ENCODE results near the gene UBL3.
A peak's percentile ranks its signal among the peaks of the same experiment; 100 is the strongest.

The UBL3 gene

DNA sequence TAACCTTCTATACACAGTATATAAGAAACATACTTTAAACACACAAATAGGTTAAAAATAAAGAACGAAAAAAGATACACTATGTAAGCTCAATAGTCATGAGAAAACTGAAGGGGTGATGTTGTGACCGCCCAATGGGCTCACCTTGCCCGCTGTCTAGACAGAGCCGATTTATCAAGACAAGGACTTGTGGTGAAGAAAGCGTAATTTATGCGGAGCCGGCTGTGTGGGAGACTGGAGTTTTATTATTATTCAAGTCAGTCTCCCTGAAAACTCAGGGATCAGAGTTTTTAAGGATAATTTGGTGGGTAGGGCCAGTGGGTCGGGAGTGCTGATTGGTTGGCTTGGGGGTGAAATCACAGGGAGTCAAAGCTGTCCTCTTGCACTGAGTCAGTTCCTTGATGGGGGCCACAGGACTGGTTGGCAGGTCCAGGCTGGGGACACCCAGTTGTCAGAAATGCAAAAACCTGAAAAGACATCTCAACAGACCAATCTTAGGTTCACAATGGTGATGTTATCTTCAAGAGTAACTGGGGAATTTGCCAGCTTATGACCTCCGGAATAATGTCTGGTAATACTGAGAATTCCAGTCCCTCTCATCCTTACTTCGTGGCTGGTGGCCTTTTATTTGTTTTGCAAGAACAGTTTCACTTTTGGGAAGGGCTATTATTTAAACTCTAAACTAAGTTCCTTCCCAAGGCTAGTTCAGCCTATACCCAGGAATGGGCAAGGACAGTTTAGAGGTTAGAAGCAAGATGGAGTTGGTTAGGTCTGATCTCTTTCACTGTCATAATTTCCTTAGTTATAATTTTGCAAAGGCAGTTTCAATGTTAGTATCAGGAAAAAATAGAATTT, 96.6 kb downstream of the UBL3 start:
- no peak for DNase-seq

GRCh38 chr13:29752175-29752574, 98.2 kb downstream of the UBL3 start:
- DNase-seq, result no peak

GRCh38 chr13:29750183-29750530, 100.3 kb downstream of the UBL3 start:
- no peak for DNase-seq

GRCh38 chr13:29749401-29750182, 100.8 kb downstream of the UBL3 start:
- DNase-seq, result no peak

- no peak for DNase-seq
Measured at GRCh38 chr13:29748097-29748496, 102.3 kb downstream of the UBL3 start.

- DNase-seq, result peak in 1 of 3 experiments; percentile 3
Measured at GRCh38 chr13:29746148-29746677, 104.2 kb downstream of the UBL3 start.

DNA sequence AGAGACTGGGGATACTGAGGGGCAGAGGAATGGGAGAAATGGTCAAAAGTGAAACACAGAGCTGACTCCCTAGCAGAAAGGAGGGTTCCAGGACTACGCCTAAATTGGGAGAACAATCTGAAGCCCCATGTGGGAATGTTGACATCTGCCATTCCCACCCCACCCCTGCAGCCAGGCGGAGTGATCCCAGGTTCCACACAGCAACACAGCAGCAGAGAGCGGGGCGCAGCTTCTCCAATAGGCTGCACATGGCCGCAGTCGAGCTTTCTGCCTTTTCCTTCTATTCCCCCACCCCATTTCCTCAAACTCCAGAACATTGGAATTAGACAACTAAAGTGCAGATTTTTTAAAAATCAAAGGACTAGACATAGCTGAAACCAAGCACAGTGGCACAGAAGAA, 104.7 kb downstream of the UBL3 start:
- DNase-seq, result no peak

DNA sequence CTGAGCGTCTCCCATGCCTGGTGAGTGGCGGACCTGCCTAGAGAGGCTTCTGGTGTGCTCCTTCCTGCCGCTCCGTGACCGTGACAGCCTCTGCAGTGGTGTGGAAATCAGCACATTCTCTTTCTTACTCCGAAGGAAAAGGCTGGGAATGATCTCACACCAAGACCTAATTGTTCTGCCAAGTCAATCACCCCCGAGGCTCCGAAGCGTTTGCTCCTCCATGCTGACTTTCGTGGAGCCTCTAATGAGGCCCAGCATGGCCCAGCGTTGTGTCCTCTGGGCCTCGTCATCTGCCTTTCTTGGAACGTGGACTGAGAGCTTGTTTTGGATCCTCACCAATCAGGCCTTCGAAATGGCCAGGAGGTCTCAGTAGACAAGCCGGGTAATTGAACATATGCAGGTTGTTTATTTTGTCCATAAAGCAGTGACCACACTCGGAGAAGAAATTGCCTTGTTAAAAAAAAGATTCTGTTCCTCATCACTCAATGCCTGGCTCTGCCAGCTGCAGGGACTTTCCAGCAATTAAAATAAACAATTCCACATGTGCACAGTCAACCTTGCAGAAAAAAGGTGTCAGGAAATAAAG, 107.1 kb downstream of the UBL3 start:
- peak in 2 of 3 experiments; percentile 1 to 35 for DNase-seq

DNA sequence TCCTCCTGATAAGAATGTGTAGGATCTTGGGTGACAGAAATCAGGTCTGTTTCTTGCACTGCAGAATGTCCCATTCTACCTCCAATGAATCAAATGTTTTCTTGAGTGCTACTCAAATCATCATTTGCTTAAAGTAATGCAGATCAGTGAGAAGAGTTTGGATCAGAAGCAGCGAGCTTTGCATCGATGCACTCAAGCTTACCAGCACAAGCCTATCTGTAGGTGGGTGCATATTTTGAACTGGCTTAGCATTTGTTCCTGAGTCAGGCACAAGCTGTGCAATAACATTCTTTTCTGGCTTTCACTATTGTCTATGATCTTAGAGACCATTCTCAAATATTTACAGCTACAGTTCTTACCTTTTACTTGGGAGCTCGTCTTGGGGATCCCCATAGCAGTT, 109.5 kb downstream of the UBL3 start:
- no peak for DNase-seq

- no peak for DNase-seq
Measured at GRCh38 chr13:29737061-29737460, 113.4 kb downstream of the UBL3 start.

- no peak for DNase-seq
Measured at GRCh38 chr13:29733147-29733611, 117.2 kb downstream of the UBL3 start.

DNA sequence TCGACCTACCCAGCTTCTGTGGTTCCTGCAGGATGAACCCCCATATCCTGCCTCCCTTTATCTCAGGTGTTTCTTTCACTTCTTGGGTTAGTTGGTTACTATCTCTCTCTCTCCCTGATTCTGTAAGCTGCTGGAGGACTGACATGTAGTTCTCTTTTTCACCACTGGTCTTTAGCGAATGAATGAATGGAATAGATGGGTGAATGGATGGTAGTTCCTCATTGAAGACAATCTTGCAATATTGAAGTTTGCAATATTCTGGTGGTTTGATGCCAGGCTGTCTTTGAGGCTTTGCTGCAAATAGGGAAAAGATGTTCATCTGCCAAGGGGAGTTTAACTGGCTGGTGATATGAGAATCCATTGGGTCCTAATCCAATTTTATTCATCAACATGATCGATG, 120.2 kb downstream of the UBL3 start:
- no peak for DNase-seq

DNA sequence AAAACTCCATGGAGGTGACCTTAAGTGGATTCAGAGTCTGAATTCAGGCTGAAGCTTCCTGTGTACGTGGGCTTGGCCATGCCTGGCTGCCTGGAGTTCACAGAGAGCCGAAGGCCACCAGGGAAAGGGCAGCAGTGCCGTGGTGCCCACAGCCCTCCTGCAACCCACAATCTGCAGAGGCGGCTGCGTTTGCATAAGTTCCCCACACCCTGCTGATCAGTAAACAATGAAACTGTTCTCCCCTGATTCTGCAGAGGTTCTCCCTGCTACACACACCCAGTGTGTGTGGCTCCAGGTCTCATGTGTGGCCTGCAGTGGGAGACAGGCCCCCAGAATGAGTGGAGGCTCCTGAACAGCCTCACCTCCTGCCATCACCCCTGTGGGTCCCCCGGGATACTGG, 128.0 kb downstream of the UBL3 start:
- peak in 2 of 3 experiments; percentile 8 to 15 for DNase-seq

DNA sequence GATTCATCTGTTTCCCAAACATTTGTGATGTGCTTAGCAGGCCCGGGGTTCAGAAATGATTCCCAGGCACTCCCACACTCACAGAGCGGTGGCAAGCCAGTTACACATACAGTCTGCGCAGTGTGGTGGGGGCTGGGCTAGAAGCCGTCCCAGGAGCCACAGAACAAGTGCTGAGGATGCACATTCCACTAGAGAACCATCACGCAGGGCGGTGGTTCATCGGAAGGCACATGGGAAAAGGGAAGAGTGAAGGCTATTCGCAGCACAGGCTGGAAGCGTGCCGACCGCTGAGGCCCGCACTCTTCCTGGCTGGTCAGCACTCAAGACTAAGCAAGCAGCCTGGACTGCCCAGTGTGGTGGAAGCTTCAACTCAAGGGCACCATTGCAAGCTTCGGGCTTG, 128.7 kb downstream of the UBL3 start:
- no peak for DNase-seq

GRCh38 chr13:29718694-29719093, 131.7 kb downstream of the UBL3 start:
- no peak for DNase-seq

- no peak for DNase-seq
Measured at GRCh38 chr13:29716493-29716892, 133.9 kb downstream of the UBL3 start.

All from NCI-H1417 (cell line).